ENCODE measurements around the gene SGCA. TPM values are rescaled to one million over a fixed set of nuclear protein-coding genes. Genes with fewer than 3 reads are reported as not detected.

The SGCA gene
- total and polyA plus RNA-seq, 2 of the 13 experiments (the other 11 are each of a cell fraction or from before 2014, with no cell fraction given), result not detected

- H3K4me1 ChIP-seq (ENCODE audit: insufficient read depth, low read length), result peaks cover 48% of the 10 kb centered on the region
- no peak for ATAC-seq
- POLR2A ChIA-PET, result no interaction called here
Measured at GRCh38 chr17:50133769-50134099, 32.1 kb upstream of the SGCA start.

More at GRCh38 chr17:50133769-50134099, 32.1 kb upstream of the SGCA start:
- Histone ChIP-seq H3K79me2 (ENCODE audit: insufficient read depth, low read length) (no peaks in the 10 kb centered on the region), H3K4me3 (replicated peaks in 1 of 3; ENCODE audit: insufficient read depth in 1 of 3, low read depth in 2 of 3, low read length in 3 of 3) (no peak overlapping the region; a peak in 1 of 6 replicates), H2AFZ (ENCODE audit: low read length) (no peak overlapping the region), H3K9me3 (ENCODE audit: low read length) (no peaks in the 10 kb centered on the region), H3K27ac (ENCODE audit: extremely low read length, insufficient read depth, low read length) (peak overlapping the region; percentile 52), H3K27me3 (ENCODE audit: control insufficient read depth in 1 of 2, insufficient read depth in 2 of 2, low read length in 2 of 2) (peaks cover 6 to 9% of the 10 kb centered on the region in 2 experiments), H3K4me2 (ENCODE audit: low read depth, low read length) (peak overlapping the region; percentile 48; the same call in 1 of the 2 replicates), H3K9ac (ENCODE audit: insufficient read depth, low read depth, low read length) (no peak overlapping the region), H4K20me1 (ENCODE audit: insufficient read depth, low read length) (no peaks in the 10 kb centered on the region), H3K36me3 (replicated peaks in 1 of 2; ENCODE audit: control insufficient read depth in 1 of 2, insufficient read depth in 2 of 2, low read length in 2 of 2) (peaks cover 20 to 21% of the 10 kb centered on the region in 2 experiments; a peak in 4 of 5 replicates)
- in situ Hi-C loops (cut with HindIII; ENCODE audit: extremely low pct_ligation_motif_present, low pct_unique_long_range_greater_than_20kb), result no loop called here
- intact Hi-C loops (cut with micrococcal nuclease; ENCODE audit: unreplicated experiment), result loop anchor here (2.0 kb wide), 1 partner anchor 39 kb away; the partner anchor contains the start of gene PDK2
- no peak for TF ChIP-seq HNF4A (CRISPR knock-in tag; IDR thresholded peaks at IDR 0.05)
- TF ChIP-seq CSRNP1 (CRISPR knock-in tag; IDR thresholded peaks at IDR 0.05), result no peak
- TF ChIP-seq ERF (CRISPR knock-in tag; IDR thresholded peaks at IDR 0.05), result no peak
- TF ChIP-seq ZSCAN22 (CRISPR knock-in tag; IDR thresholded peaks at IDR 0.05), result no peak
- 38% methylated on average over 16 of the region's 16 CpGs for WGBS (ENCODE audit: low lambda C conversion rate)
- DNase-seq (ENCODE audit: low spot score) (no peak), FAIRE-seq (no peak)
- BruUV-seq (replicated peaks), result no TSS peak
- CTCF ChIA-PET (ENCODE audit: low intra/inter-chr PET ratio, low total read pairs), result no interaction called here
